ENCODE measurements around the gene CDH16.

- no peak for TF ChIP-seq EZH2 (IDR thresholded peaks at IDR 0.05; ENCODE audit: low read depth, unreplicated experiment)
- no peak for TF ChIP-seq CTCF (conservative IDR thresholded peaks at IDR 0.05; ENCODE audit: low read depth in 2 of 2)
- TF ChIP-seq ETS1 (IDR thresholded peaks at IDR 0.05): no peak
- TF ChIP-seq POLR2AphosphoS5 (IDR thresholded peaks at IDR 0.05; ENCODE audit: low read depth): no peak
- no peak for TF ChIP-seq EZH2phosphoT487 (IDR thresholded peaks at IDR 0.05; ENCODE audit: unreplicated experiment)
- no peak for TF ChIP-seq REST (IDR thresholded peaks at IDR 0.05; ENCODE audit: unreplicated experiment)
- TF ChIP-seq ZNF114 (CRISPR knock-in tag; IDR thresholded peaks at IDR 0.05): no peak
- TF ChIP-seq CREB1 (CRISPR knock-in tag; IDR thresholded peaks at IDR 0.05; ENCODE audit: low read depth): no peak
- TF ChIP-seq ZNF462 (CRISPR knock-in tag; IDR thresholded peaks at IDR 0.05): no peak
- TF ChIP-seq NANOG (IDR thresholded peaks at IDR 0.05; ENCODE audit: borderline replicate concordance): no peak
- no peak for TF ChIP-seq JUNB (IDR thresholded peaks at IDR 0.05; ENCODE audit: unreplicated experiment)
- TF ChIP-seq ZNF331 (CRISPR knock-in tag; IDR thresholded peaks at IDR 0.05; ENCODE audit: low read depth): no peak
These were observed 15.8 kb downstream of the CDH16 start for GRCh38 chr16:66902648-66903543.

Measured in GM23338 (cell line).